GM21528 (cell line): Measurements from ENCODE around the gene SERPINB10.

Source experiments
- ATAC-seq: cut with Tn5 transposase; IDR thresholded peaks from one replicate; pipeline ENCODE4 v1.9.1; 2021; ENCODE audit warnings: mild to moderate bottlenecking, moderate library complexity; ENCODE audit not compliant: unreplicated experiment, low FRiP score

SERPINB10 gene, protein sequence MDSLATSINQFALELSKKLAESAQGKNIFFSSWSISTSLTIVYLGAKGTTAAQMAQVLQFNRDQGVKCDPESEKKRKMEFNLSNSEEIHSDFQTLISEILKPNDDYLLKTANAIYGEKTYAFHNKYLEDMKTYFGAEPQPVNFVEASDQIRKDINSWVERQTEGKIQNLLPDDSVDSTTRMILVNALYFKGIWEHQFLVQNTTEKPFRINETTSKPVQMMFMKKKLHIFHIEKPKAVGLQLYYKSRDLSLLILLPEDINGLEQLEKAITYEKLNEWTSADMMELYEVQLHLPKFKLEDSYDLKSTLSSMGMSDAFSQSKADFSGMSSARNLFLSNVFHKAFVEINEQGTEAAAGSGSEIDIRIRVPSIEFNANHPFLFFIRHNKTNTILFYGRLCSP

DNA sequence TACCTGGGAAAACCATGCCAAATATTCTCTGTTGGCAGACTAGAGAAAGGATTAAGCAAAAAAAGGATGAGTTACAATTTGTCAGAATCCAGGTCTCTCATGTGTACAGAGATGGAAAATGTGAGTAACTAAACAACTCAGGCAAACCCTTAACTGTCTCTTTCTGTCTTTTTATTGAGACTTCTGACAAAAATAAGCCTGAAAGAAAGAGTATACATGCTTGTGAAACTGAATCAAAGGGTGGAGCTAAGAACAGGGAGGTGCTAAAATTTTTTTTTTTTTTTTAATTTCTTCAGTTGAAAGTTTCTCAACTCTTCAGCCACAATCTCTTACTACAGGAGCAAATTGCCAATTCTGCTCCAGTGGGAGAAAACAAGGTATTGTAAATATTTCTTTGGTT is at the start of gene SERPINB10:
SERPINB10 (plus strand) TSS at position 295 of the 400 bp plus-strand sequence. CDS start 7,553 bp downstream, outside the sequence.
- ATAC-seq: peak; percentile 63

DNA sequence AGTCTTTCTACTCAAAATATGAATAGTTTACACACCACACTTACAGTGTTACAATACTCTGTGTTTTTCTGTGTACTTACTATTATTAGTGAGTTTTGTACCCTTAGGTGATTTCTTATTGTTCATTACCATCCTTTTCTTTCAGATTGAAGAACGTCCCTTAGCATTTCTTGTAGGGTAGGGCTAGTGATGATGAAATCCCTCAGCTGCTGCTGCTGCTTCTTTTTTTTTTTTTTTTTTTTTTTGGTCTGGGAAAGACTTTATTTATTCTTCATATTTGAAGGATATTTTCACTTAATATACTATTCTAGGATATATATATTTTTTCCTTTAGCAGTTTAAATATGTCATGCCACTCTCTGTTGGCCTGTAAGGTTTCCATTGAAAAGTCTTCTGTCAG is 49.3 kb upstream of the SERPINB10 start:
- no peak for ATAC-seq

DNA sequence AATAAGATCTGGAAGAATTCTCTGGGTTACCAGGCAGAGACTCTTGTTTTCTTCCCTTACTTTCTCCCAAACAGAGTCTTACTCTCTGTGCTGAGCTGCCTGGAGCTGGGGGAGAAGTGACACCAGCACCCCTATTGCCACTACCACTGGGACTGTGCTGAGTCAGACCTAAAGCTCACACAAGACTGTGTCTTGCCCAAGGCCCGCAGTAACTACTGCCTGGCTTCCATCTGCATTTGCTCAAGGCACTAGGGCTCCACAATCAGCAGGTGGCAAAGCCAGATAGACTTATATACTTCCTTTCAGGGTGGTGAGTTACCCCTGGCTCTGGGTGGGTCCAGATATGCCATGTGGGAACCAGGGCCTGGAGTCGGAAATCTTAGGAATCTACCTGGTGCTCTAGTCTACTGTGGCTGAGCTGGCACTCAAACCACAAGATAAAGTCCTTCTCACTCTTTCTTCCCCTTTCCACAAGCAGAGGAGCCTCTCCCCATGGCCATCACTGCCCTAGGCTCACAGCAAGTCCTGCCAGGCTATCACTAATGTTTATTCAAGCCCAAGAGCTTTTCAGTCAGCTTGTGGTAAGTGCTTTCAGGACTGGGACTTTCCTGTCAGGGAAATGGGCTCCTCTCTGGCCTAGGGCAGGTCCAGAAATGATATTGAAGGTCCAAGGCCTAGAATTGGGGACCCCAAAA is 47.8 kb upstream of the SERPINB10 start:
- ATAC-seq: no peak

DNA sequence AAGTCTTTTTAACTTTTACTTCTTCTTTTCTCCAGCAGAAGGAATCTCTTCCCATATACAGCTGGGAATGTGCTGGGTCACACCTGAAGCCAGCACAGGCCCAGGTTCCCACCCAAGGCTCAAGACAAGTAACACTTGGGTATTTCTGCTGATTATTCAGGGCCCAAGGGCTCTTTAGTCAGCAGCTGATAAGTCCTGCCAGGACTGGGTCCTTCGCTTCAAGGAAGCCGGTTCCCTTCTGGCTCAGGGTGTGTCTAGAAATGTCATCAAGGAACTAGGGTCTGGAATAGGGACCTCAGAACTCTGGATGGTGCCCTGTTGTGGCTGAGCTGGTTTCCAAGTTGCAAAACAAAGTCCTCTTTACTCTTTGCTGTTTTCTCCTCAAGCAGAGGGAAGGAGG is 47.2 kb upstream of the SERPINB10 start:
- ATAC-seq: no peak

DNA sequence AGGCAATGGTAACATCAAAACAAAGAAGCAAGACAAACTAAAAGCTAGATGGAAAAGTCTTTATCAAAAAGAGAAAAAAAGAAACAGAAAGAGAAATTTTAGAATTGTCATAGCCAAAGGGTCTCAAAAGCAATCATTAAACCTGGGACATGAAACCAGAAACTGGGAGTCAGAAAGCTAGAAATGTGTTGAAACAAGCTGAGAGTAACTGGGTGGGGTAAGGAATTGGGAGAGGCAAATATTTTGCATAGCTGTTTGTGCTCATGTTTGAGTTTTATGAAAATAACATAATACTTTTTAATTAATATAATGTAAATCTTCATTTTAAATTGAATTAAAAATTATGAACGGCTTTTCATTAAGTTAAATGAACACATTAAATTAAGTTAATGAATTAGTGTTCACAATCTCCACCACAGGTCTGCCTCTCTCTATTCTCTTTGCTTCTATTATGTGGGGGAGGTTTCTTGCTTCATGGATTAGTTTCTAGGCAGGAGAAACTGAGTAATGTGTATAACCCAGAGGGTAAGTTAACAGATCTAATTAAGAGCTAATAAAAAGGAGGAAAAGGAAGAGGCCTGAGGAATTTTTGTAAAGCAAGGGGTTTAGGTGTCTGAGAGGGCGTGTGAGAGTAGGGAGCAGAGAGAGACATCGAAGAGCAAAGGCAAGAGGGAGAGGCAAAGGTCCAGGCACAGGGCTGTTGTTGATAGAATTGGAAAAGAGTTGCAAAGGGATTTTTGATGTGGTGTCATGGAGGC is 40.2 kb upstream of the SERPINB10 start:
- ATAC-seq: no peak

DNA sequence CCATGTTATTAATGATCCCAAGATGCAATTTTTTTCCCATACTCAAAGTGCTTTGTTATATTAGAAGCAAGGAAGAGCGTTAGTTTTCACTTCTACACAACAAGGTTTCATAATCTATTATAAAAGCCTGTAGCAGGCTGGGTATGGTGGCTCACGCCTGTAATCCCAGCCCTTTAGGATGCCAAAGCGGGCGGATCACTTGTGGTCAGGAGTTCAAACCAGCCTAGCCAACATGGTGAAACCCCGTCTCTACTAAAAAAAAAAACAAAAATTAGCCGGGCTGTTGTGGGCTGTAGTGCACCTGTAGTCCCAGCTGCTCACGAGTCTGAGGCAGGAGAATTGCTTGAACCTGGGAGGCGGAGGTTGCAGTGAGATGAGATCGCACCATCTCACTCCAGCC is 39.2 kb upstream of the SERPINB10 start:
- no peak for ATAC-seq

DNA sequence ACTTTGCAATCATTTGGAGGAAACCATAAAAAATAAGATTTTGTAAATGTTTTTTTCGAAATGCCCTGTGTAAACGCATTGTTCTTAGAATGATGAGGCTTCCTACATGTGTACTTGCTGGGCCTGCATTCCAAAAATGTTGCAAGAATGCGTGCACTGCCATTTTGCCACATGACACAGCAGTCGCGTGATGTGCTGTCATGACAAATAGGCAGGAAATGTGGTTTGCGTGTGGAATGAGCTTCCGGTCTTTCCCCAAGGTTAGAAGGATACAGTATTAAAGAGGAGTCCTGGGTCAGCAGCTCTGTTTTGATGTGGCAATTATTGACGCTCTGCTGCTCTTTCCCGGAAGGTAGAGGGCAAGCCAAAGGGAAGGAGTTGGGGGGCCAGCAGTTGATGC is 38.4 kb upstream of the SERPINB10 start:
- no peak for ATAC-seq

DNA sequence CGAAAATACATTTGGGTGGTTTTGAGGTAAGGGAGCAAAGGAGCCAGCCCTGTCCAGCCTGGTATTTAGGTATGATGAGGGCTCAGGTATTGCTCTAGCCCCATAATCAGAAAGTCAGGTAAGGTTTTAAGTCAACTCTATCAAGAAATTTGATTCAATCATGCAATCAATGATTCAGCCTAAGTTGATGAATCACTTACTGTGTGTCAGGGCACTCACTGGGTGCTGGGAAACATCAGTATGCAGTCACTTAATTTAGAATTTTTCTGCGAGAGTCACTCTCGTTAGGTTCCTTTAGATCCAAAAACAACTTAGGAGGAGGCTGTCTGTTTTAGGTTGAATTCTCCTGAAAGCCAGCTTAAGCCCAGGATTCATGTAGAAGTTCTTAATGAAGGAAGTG is 37.9 kb upstream of the SERPINB10 start:
- no peak for ATAC-seq

DNA sequence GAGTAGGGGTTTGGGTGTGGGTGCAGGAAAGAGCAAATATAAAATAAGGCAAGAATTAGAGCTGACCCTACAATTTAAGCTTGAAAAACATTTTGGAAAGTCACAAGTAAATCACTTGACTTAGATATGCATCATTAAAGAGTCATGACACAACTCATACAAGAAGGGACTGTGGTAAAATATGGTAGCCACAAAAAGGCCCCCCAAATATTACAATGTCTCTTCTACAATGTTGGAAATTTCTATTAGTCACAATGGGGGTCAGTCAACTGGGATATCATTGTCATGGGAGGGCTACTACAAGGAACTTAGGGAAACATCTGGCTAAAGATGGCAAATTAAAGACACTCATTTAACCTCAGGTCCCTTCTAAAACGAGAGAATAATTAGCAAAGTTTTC is 35.9 kb upstream of the SERPINB10 start:
- no peak for ATAC-seq

DNA sequence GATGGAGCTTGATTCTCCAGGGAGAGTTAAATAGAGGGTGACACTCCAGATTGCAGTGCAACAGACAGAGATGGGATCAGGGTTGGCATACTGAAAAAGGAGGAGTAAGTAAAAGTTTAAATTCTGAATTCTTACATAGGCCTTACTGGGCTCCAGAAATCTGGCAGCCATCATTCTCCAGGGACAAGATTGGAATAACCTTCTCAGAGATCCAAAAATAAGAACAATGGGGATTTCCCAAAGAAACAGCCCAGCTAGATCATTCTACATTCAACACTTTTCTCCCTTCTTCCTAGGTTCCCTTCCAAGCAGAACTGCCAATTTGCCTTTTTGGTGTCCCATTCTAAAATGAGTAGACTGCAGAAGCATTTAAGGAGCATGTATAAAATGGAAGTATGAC is 35.2 kb upstream of the SERPINB10 start:
- no peak for ATAC-seq

DNA sequence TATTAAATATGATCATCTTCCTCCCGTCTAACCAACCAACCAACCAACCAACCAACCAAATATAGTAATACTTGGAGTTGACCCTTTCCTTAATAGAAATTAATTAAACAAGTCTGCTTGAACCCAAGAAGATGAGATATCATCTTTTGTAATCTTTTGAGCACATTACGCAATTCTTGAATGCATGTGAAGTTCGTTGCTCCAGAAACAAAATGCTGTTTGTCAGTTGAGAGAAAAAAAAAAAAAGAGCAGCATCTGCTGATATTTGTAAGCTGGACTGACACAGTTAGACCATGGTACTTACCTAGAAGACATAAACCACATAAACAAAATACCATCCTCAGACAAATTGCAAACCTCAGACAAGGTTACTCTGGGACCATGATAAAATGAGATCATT is 29.4 kb upstream of the SERPINB10 start:
- no peak for ATAC-seq

DNA sequence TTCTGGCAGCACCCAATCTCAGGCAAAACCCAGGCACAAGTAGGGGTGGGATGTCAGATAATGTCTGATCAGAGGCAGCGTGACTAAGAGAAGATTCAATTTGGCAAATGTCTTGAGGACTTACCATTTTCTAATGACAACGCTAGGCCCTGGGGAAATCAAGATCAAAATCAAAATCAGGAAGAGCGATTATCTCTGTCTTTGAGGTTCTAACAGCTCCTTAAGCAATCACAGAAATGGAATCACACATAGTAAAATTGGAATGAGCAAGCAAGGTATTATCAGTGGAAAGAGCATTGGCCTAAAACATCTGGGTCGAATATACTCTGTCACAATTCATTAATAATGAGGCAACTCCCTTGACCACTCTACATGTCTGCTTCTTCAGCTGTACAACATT is 28.8 kb upstream of the SERPINB10 start:
- ATAC-seq: no peak

DNA sequence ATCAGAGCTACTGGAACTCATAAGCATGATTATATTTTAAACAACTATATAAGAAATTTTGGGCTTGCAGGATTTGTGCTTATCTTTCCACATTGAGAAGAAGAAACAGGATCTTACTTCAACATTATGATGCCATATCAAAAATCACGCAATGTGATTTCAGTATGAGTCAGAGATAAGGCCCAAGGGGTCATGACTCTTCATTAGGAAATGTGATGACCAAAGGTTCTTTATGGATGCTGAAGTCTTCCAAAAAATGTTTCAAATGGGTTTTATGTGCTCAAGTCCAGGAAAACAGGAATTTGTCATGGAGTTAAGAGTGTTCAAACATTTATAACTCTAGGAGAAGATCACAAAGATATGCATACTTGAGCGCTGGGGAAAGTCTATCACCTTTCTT is 28.0 kb upstream of the SERPINB10 start:
- no peak for ATAC-seq

DNA sequence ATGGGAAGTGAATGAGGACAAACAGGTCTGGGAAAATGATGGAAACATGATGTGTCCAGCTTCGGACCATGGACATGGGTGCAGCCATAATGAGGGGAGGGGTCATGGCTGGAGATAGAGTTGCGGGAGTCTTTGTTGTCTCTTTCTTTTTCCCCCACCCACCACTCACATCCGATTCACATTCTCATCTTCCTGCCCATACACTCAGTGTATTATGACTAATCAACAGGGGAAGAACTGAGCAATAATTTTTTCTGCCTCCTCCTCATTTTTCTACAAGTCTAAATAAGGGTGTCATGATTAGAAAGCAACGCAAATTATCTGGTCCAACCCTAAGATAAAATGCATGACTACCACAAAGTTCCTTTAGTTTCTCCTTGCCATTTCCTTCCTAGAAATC is 25.9 kb upstream of the SERPINB10 start:
- no peak for ATAC-seq

DNA sequence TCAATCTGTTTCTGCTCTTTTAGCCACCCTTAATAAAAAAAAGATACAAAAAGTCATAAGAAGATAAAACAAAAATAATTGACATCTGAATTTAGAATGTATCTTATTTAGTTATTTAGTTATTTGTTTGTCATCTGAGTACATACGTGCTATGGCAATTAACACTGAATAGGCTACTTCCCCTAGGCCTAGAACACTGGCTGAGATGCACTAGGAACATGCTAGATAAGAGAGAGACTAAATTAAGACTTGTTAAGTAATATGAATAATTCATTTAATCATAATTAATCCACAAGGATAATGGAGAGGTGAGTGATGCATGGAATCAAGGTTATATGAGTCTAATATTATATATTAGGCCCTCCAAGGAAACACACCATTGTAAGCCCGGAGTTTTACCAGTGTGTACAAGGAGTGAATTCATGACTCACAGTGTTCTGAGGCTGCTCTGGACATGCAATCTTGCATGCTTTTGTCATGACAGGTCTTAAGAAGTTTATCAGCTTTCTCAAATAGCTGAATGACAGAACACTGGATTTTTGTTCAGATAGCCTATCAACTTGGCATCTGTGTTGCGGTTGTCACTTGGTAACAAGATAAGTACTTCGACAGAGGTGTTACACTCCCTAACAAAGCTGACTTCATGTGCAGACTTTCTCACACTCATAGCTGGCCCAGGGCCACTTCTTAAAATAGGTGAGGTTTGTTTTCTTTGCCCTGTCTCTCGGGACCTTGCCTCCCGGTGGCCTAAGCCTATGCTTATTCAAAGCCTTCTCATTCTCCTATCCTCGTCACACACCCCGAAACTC is 25.2 kb upstream of the SERPINB10 start:
- no peak for ATAC-seq

DNA sequence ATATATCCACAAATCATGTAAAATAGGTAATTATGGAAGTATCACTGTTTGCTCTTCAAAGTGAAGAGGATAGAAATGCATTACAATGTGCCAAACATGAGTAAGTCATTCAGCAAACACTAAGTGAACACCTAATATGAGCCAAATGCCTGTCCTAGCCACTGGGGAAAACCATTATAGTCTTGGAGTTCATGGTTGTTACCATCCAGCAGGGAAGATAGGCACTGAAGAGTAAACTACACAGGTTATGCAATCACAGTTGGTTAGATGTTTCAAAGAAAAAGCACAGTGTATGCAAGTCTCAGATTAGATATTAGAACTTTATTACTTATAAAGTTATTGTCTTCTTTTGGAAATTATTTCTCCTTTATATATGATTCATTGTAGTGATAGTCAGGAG is 24.1 kb upstream of the SERPINB10 start:
- no peak for ATAC-seq

DNA sequence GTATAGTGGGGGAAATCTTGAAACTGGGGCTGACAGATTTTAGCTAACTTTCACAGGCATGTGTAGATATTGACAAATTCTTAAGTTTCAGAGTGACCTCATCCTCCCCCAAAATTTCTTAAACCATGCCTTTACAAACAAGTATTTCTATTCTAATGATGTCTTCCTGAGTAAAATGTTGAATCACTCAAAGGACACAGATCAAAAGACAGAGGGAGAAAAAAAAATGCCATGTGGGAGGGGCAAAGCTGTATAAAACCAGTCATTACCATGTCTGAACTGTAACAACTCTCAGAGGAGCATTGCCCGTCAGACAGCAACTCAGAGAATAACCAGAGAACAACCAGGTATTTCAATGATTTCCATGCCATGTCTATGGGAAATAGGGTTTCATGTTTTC is 20.3 kb upstream of the SERPINB10 start, which contains the start of gene SERPINB2:
SERPINB2 (plus strand) TSS at position 282 of the 400 bp plus-strand sequence. CDS start 3,740 bp downstream, outside the sequence.
- ATAC-seq: no peak

DNA sequence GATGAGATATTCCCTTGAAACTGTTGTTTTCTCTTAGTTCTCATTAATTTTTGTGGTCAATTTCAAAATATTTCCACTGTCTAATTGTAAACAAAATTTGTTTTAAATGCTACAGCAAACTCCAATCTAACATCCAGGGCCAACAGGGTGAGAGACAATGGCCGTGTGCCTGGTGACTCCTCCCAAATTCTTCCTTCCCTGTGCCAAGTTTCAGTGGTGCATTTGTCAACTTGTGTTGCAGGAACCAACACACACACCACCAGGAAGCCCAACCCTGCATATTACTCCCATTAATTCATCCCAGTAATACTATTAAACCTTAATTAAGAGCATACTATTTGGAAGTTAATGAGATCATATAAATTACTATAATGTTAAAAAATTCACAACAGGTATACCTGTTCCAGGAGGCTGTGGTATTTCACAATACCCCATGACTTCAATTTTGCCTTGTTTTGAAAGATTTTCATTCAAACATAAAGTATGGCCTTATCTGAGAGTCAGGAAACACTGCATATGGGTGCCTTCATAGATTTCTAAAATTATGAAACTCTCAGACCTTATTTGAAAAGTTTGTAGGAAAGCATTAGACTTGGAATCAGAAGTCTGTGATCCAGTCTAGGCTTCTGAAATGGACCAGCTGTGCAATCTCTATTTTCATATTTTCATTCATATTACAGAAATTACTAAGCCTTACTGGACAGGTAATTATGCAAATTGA is 19.1 kb upstream of the SERPINB10 start:
- ATAC-seq: no peak

DNA sequence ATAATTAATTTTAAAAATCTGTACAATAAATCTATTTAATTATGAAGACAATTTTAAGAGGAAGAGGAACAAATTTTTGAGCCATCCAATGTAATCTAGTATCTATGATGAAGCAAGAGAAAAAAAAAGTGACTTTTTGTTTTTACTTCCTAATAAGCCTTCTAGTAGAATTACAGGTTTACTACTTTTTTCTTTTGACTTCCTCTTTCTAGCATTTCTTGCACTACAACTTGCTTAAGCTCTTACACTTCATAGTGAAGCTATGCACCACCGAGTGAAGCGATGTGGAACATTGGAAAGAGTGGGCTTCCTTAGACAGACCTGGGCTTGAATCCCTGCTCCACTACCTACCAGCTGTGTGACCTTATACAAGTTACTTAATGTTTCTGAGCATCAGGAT is 18.1 kb upstream of the SERPINB10 start:
- ATAC-seq: no peak
